T-cell (primary cell): ENCODE results near the gene TXNDC17. TPM values are rescaled to one million over a fixed set of nuclear protein-coding genes. Genes with fewer than 3 reads are reported as not detected.
A peak's percentile ranks its signal among the peaks of the same experiment; 100 is the strongest.
"Not testable (repeated sequence)": the region's sequence is repeated elsewhere in the genome, so short reads cannot be mapped to it uniquely, and the experiment has no call there.

ENCODE experiments used
- ATAC-seq, 4 experiments: fragments of 200-7000 bp in 3 of 4; fragments of 150-1000 bp in 1 of 4; cut with Tn5 transposase; replicated peaks in 1 of 4; 1 replicate in 3 of 4; 2 replicates in 1 of 4; pipeline ENCODE4 v1.10.0; 2021; ENCODE audit warnings: moderate library complexity in 3 of 4, mild to moderate bottlenecking in 2 of 4, moderate number of reproducible peaks in 1 of 4
- CTCF ChIA-PET, 2 donors: fragments of 300-600 bp; sonication (Branson Sonifier 250); formaldehyde crosslinking; loops; one replicate each; lab custom pipeline; 2022; ENCODE audit warnings: antibody characterized with exemption in 2 of 2; lab: Charles Lee
- POLR2A ChIA-PET, 2 donors: fragments of 300-600 bp; sonication (Branson Sonifier 250); formaldehyde crosslinking; loops; one replicate each; lab custom pipeline; 2022; ENCODE audit warnings: antibody characterized with exemption in 2 of 2; lab: Charles Lee
- DNase-seq, 35 experiments: peaks; one replicate each; pipeline versions ENCODE4 v3.0.0 to v3.0.0-alpha.2; 2013 to 2023
- H3K27ac ChIP-seq: one replicate; pipeline ENCODE4 v1.5.1; 2013; ENCODE audit warnings: low read length
- H3K27me3 ChIP-seq, 2 experiments: replicated peaks in 1 of 2; 1 replicate in 1 of 2; 2 replicates in 1 of 2; pipeline versions ENCODE4 v1.6.1 to v1.7.0; 2013; ENCODE audit warnings: low read length in 1 of 2, mixed read lengths in 1 of 2; ENCODE audit not compliant: control insufficient read depth in 2 of 2, insufficient read depth in 2 of 2; ENCODE audit errors: extremely low read depth in 1 of 2
- H3K36me3 ChIP-seq, 2 donors: 1 replicate in 1 of 2; 2 replicates in 1 of 2; pipeline versions ENCODE4 v1.6.1 to v1.7.0; 2013; ENCODE audit warnings: low read length in 1 of 2; ENCODE audit not compliant: control insufficient read depth in 2 of 2, insufficient read depth in 1 of 2; ENCODE audit errors: extremely low read depth in 1 of 2
- H3K4me1 ChIP-seq, 2 experiments: 1 replicate in 1 of 2; 2 replicates in 1 of 2; pipeline versions ENCODE4 v1.6.1 to v1.7.0; 2013; ENCODE audit warnings: low read length in 2 of 2, mixed read lengths in 1 of 2; ENCODE audit not compliant: insufficient read depth in 2 of 2, control insufficient read depth in 1 of 2; ENCODE audit errors: extremely low read depth in 1 of 2
- H3K4me3 ChIP-seq, 2 donors: 1 replicate in 1 of 2; 2 replicates in 1 of 2; pipeline versions ENCODE4 v1.5.1 to v1.7.0; 2013; ENCODE audit warnings: mild to moderate bottlenecking in 2 of 2, low read length in 1 of 2, moderate library complexity in 1 of 2; ENCODE audit not compliant: control insufficient read depth in 1 of 2; ENCODE audit errors: extremely low read depth in 1 of 2
- H3K9me3 ChIP-seq: 2 replicates; pipeline ENCODE4 v1.7.0; 2013
- H3K27ac Mint-ChIP-seq, 2 donors: one replicate each; pipeline ENCODE4 v1.8.0; 2020 to 2021; ENCODE audit warnings: mild to moderate bottlenecking in 2 of 2, mixed read lengths in 2 of 2
- H3K27me3 Mint-ChIP-seq, 2 donors: one replicate each; pipeline ENCODE4 v1.8.0; 2021 to 2022; ENCODE audit warnings: mixed read lengths in 2 of 2
- H3K36me3 Mint-ChIP-seq: one replicate; pipeline ENCODE4 v1.8.0; 2021; ENCODE audit warnings: mixed read lengths
- H3K4me1 Mint-ChIP-seq, 3 donors: one replicate each; pipeline ENCODE4 v1.8.0; 2020 to 2022; ENCODE audit warnings: mixed read lengths in 3 of 3, mild to moderate bottlenecking in 1 of 3
- H3K4me3 Mint-ChIP-seq, 3 donors: one replicate each; pipeline ENCODE4 v1.8.0; 2020 to 2022; ENCODE audit warnings: mild to moderate bottlenecking in 3 of 3, mixed read lengths in 3 of 3, moderate library complexity in 3 of 3
- H3K9me3 Mint-ChIP-seq, 3 donors: one replicate each; pipeline ENCODE4 v1.8.0; 2020 to 2022; ENCODE audit warnings: mixed read lengths in 3 of 3
- WGBS: methylation state at CpG from one replicate; pipeline ENCODE4 v1.1.5; 2013; ENCODE audit warnings: missing lambda C conversion rate; ENCODE audit not compliant: insufficient coverage; 5-methylcytosine and 5-hydroxymethylcytosine counted together
- total RNA-seq, 35 experiments: library from RNA in 6 of 35; stranded (reverse) in 6 of 35; fragments of 120-200 nt in 1 of 35; gene quantifications; one replicate each; pipeline versions ENCODE4 v1.2.1 to v1.2.4 and lab custom pipeline; 2013 to 2026

Gene TXNDC17
- total RNA-seq (10 to 100 TPM; 14.6 to 21.3 (median 17.9) TPM), total RNA-seq (lab: John Stamatoyannopoulos, UW) (9.5 to 50.5 (median 16.0) reads per million in 29 experiments)
- 28.6 TPM for total RNA-seq (2013)

GRCh38 chr17:6640536-6641246, at the start of gene TXNDC17, which contains the start of gene KIAA0753:
Gene TXNDC17 (plus strand): TSS chr17:6641060. CDS start chr17:6641083, 23 bp downstream.
Gene KIAA0753 (minus strand): TSS chr17:6640711. CDS start chr17:6635103, 5,608 bp downstream.
- CTCF ChIA-PET, result interaction anchor here in 1 of 2 donors (0.7 to 2.4 kb wide), 3 partner anchors 10 to 17 kb away, joined by 3 to 10 read pairs (median 4); partner anchors contain the start of genes C17orf100 and MED31
- peaks cover 50 to 66% (median 58%) of the 10 kb centered on the region in 3 donors for H3K4me1 Mint-ChIP-seq
- ATAC-seq, result peak; percentile 91 to 96 (median 94)

GRCh38 chr17:6591599-6592158, 49.2 kb upstream of the TXNDC17 start:
- 92% methylated on average over 2 of the region's 7 CpGs for WGBS
- Mint-ChIP-seq H3K4me1 (no peaks in the 10 kb centered on the region), H3K4me3 (no peak overlapping the region), H3K27ac (no peak overlapping the region), H3K27me3 (no peaks in the 10 kb centered on the region), H3K36me3 (peaks cover 73% of the 10 kb centered on the region), H3K9me3 (no peaks in the 10 kb centered on the region)
- no peaks in the 10 kb centered on the region for H3K4me1 ChIP-seq
- ChIA-PET CTCF (no interaction called here), POLR2A (no interaction called here)
- DNase-seq (no peak), ATAC-seq (no peak)
- no peaks in the 10 kb centered on the region for H3K27me3 ChIP-seq
- H3K9me3 ChIP-seq, result no peaks in the 10 kb centered on the region
- H3K27ac ChIP-seq, result no peak overlapping the region
- no peak overlapping the region for H3K4me3 ChIP-seq
- H3K36me3 ChIP-seq, result peaks cover 22 to 65% of the 10 kb centered on the region in 2 donors

More at GRCh38 chr17:6640536-6641246, at the start of gene TXNDC17, which contains the start of gene KIAA0753:
- Mint-ChIP-seq H3K4me3 (peak within 1 kb of the TSS; percentile 92 to 95 (median 95)), H3K36me3 (peaks cover 11% of the 10 kb centered on the region), H3K27me3 (no peaks in the 10 kb centered on the region), H3K9me3 (no peaks in the 10 kb centered on the region), H3K27ac (peak within 1 kb of the TSS; percentile 96 to 97)
- POLR2A ChIA-PET, result interaction anchor here in 1 of 2 donors (0.9 to 2.7 kb wide), 2 partner anchors 10 to 13 kb away, joined by 4 to 31 read pairs; partner anchors contain the start of genes C17orf100 and MED31
- H3K36me3 ChIP-seq, result peaks cover 6 to 20% of the 10 kb centered on the region in 2 donors
- H3K27ac ChIP-seq, result peak within 1 kb of the TSS; percentile 80
- H3K4me1 ChIP-seq, result peaks cover 12 to 37% of the 10 kb centered on the region in 2 experiments
- no peaks in the 10 kb centered on the region for H3K9me3 ChIP-seq
- no peaks in the 10 kb centered on the region for H3K27me3 ChIP-seq
- DNase-seq, result peak; percentile 63 to 94 (median 82)
- 0% methylated on average over 52 of the region's 52 CpGs for WGBS
- H3K4me3 ChIP-seq, result peak within 1 kb of the TSS; percentile 89 to 98

- Histone ChIP-seq H3K27me3 (no peaks in the 10 kb centered on the region), H3K9me3 (no peaks in the 10 kb centered on the region), H3K27ac (no peak overlapping the region), H3K4me1 (no peaks in the 10 kb centered on the region), H3K4me3 (no peak overlapping the region), H3K36me3 (peaks cover 22 to 65% of the 10 kb centered on the region in 2 donors)
- ATAC-seq, result no peak
- no peak overlapping the region for H3K4me3 Mint-ChIP-seq
- no peak overlapping the region for H3K27ac Mint-ChIP-seq
- no peaks in the 10 kb centered on the region for H3K4me1 Mint-ChIP-seq
- WGBS, result no CpG with 5 or more reads among the region's 6 CpGs
- no peaks in the 10 kb centered on the region for H3K9me3 Mint-ChIP-seq
- ChIA-PET CTCF (no interaction called here), POLR2A (no interaction called here)
- peaks cover 76% of the 10 kb centered on the region for H3K36me3 Mint-ChIP-seq
- no peak for DNase-seq
- no peaks in the 10 kb centered on the region for H3K27me3 Mint-ChIP-seq
Observed at GRCh38 chr17:6592173-6592572, 48.7 kb upstream of the TXNDC17 start.

- CTCF ChIA-PET, H3K27ac ChIP-seq, H3K27me3 Mint-ChIP-seq, H3K4me1 ChIP-seq, H3K27me3 ChIP-seq, H3K4me3 Mint-ChIP-seq, H3K27ac Mint-ChIP-seq, H3K9me3 Mint-ChIP-seq, DNase-seq, H3K9me3 ChIP-seq, H3K4me1 Mint-ChIP-seq, ATAC-seq, H3K4me3 ChIP-seq: not testable (repeated sequence)
- POLR2A ChIA-PET, result interaction anchor here in 1 of 2 donors (0.8 kb wide), 1 partner anchor 56 kb away, joined by 7 read pairs; no protein-coding TSS in a partner anchor
- 97% methylated on average over 12 of the region's 14 CpGs for WGBS
- H3K36me3 ChIP-seq, result peaks cover 22 to 66% of the 10 kb centered on the region in 2 donors
- peaks cover 72% of the 10 kb centered on the region for H3K36me3 Mint-ChIP-seq
Observed at GRCh38 chr17:6593371-6593770, 47.5 kb upstream of the TXNDC17 start.

GRCh38 chr17:6596081-6596480, 44.8 kb upstream of the TXNDC17 start:
- Histone ChIP-seq H3K36me3 (peaks cover 19 to 64% of the 10 kb centered on the region in 2 donors), H3K4me1 (no peaks in the 10 kb centered on the region), H3K4me3 (no peak overlapping the region), H3K27ac (no peak overlapping the region), H3K27me3 (no peaks in the 10 kb centered on the region), H3K9me3 (no peaks in the 10 kb centered on the region)
- Mint-ChIP-seq H3K4me3 (no peak overlapping the region), H3K9me3 (no peaks in the 10 kb centered on the region), H3K36me3 (peaks cover 77% of the 10 kb centered on the region), H3K27ac (no peak overlapping the region), H3K4me1 (no peaks in the 10 kb centered on the region), H3K27me3 (no peaks in the 10 kb centered on the region)
- DNase-seq (no peak), ATAC-seq (no peak)
- 93% methylated on average over 5 of the region's 7 CpGs for WGBS
- ChIA-PET CTCF (no interaction called here), POLR2A (no interaction called here)

GRCh38 chr17:6596511-6596910, 44.3 kb upstream of the TXNDC17 start:
- CTCF ChIA-PET, result no interaction called here
- Mint-ChIP-seq H3K9me3 (no peaks in the 10 kb centered on the region), H3K4me1 (no peaks in the 10 kb centered on the region), H3K27ac (no peak overlapping the region), H3K36me3 (peaks cover 75% of the 10 kb centered on the region), H3K4me3 (no peak overlapping the region), H3K27me3 (no peaks in the 10 kb centered on the region)
- no peaks in the 10 kb centered on the region for H3K27me3 ChIP-seq
- no CpG with 5 or more reads among the region's 2 CpGs for WGBS
- H3K4me3 ChIP-seq, result no peak overlapping the region
- no peaks in the 10 kb centered on the region for H3K4me1 ChIP-seq
- H3K36me3 ChIP-seq, result peaks cover 19 to 61% of the 10 kb centered on the region in 2 donors
- no peaks in the 10 kb centered on the region for H3K9me3 ChIP-seq
- ATAC-seq, result no peak
- H3K27ac ChIP-seq, result no peak overlapping the region
- no peak for DNase-seq
- POLR2A ChIA-PET, result no interaction called here
